Epithelial cell of proximal tubule (primary cell): ENCODE measurements around the gene CERS5. TPM values are rescaled to one million over a fixed set of nuclear protein-coding genes. Genes with fewer than 3 reads are reported as not detected.

Experiments
- DNase-seq: peaks from one replicate; pipeline ENCODE4 v3.0.0-alpha.2; 2011; ENCODE audit warnings: low read depth
- H3K4me3 ChIP-seq: 2 replicates; pipeline ENCODE4 v1.5.1; 2011; ENCODE audit warnings: low read depth, mild to moderate bottlenecking, low read length
- total RNA-seq: library from RNA; depleted of rRNA; stranded (reverse); fragments of >200 nt; gene quantifications from 2 replicates; pipeline ENCODE4 v1.2.3, GENCODE V29; 2015
- TF ChIP-seq, protein P1 (sequence below): conservative IDR thresholded peaks from 2 replicates; pipeline ENCODE4 v1.5.1; 2012; ENCODE audit warnings: low read depth, mild to moderate bottlenecking, low read length

CERS5 gene, protein sequence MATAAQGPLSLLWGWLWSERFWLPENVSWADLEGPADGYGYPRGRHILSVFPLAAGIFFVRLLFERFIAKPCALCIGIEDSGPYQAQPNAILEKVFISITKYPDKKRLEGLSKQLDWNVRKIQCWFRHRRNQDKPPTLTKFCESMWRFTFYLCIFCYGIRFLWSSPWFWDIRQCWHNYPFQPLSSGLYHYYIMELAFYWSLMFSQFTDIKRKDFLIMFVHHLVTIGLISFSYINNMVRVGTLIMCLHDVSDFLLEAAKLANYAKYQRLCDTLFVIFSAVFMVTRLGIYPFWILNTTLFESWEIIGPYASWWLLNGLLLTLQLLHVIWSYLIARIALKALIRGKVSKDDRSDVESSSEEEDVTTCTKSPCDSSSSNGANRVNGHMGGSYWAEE
- 31.1 and 36.9 TPM in 2 replicates for total RNA-seq

DNA sequence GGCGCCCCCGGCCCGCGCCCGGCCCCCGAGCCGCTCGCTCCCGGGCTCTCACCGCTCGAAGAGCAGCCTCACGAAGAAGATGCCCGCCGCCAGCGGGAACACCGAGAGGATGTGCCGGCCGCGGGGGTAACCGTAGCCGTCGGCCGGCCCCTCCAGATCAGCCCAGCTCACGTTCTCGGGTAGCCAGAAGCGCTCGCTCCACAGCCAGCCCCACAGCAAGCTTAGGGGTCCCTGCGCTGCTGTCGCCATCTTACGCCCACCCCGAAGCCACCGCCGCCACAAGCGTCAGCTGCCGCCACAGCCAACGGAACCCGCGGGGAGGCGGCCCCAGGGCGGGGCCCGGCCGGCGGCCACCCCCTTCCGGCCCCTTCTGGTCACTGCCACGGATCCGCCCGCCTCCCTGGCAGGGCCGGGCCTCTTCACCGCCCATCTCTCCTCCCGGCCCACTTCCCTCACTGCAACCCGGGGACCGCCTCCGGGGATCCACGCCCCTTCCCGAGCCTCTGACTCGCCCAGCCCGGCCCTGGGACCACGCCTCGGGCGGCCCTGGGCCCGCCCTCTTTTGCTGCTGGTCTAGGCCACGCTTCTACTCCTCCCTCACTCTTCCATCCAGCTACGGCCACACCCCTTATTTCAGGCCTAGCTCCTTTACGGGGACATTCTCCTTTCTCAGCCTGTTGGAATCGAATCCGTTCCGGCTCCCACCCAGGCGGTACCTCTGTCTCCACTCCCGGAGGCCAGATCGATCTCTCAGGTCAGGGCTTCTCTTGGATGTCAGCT, at the start of gene CERS5:
Gene CERS5, minus strand, starts transcription at position 321 of the 780 bp plus-strand sequence. Its CDS starts 72 bp downstream, at position 249.
- DNase-seq: peak; percentile 63
- TF ChIP-seq, protein P1, sequence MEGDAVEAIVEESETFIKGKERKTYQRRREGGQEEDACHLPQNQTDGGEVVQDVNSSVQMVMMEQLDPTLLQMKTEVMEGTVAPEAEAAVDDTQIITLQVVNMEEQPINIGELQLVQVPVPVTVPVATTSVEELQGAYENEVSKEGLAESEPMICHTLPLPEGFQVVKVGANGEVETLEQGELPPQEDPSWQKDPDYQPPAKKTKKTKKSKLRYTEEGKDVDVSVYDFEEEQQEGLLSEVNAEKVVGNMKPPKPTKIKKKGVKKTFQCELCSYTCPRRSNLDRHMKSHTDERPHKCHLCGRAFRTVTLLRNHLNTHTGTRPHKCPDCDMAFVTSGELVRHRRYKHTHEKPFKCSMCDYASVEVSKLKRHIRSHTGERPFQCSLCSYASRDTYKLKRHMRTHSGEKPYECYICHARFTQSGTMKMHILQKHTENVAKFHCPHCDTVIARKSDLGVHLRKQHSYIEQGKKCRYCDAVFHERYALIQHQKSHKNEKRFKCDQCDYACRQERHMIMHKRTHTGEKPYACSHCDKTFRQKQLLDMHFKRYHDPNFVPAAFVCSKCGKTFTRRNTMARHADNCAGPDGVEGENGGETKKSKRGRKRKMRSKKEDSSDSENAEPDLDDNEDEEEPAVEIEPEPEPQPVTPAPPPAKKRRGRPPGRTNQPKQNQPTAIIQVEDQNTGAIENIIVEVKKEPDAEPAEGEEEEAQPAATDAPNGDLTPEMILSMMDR: no peak

DNA sequence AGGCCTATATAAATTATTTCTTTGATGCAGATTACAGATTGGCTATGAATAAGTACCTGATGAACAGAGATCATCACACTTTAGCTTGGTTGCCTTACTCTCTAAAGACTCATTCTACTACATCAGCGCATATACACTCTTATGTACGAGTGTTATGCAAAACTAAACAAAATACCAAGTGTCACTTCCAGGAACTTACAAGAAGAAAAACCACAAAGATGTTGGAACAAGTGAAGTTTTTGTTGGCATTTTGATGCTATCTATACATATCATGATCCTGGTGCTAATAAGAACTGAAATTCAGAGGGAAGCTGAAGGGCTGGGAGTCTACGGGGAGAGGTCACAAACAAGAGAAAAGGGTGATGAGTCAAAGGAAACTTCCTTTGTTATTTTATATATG, 47.9 kb upstream of the CERS5 start:
- TF ChIP-seq, protein P1: no peak
- no peak overlapping the region for H3K4me3 ChIP-seq
- no peak for DNase-seq

More for the DNA sequence above, at the start of gene CERS5:
- H3K4me3 ChIP-seq: peak within 1 kb of the TSS; percentile 88

DNA sequence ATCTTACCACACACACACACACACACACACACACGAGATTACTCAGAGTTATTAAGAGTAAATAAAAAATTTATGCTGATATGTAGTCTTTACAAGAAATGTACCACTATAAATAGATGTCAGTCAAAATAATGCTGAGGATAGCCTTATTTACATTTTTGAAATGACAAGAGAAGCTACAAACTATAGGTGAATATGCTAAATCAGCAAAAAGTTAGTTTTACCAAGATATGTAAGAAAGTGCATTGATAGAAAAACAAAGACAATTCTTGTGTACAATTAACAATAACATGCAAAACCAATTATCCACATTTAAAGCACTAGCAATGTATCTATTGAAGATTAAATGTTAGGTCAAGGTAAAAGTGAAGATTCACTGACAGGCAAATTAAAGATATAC, 46.8 kb upstream of the CERS5 start:
- TF ChIP-seq, protein P1: no peak
- no peak overlapping the region for H3K4me3 ChIP-seq
- DNase-seq: no peak

DNA sequence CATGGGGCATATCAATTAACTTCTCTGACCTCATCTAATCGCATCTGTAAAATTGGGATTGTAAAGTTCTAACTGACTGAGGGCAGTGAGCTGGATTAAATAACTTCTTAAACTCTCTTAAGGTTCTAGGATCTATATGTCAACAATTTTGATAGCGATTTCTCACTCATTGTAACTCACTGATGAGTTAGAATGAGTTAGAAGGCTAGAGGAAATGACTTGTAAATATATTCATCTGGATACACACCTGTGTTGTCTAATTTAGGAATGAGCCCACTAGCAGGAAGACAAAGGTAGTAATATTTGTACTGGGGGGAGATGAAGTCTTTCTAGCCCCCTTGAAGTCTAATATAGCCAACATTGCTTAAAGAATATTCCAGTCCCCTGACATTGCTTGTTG, 46.3 kb upstream of the CERS5 start:
- H3K4me3 ChIP-seq: no peak overlapping the region
- DNase-seq: no peak
- TF ChIP-seq, protein P1: no peak

DNA sequence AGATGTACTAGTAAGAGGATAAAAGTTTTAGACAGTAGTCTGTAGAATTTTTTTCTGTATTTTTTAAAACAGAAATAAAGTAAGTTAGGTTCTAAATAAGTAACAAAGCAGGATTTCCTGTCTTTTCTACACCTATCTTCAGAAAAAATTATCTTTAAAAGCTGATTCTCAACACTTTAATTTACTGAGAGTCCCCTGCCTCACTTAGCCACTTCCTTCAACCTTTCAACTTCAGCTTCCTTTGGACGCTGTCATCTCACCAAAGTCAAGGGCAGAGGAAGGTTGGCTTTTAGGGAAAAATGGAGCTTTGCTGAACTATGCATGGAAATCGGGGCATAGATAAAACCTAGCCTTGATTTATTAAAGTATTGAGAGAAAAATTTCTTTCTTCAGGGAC, 44.9 kb upstream of the CERS5 start:
- TF ChIP-seq, protein P1: no peak

DNA sequence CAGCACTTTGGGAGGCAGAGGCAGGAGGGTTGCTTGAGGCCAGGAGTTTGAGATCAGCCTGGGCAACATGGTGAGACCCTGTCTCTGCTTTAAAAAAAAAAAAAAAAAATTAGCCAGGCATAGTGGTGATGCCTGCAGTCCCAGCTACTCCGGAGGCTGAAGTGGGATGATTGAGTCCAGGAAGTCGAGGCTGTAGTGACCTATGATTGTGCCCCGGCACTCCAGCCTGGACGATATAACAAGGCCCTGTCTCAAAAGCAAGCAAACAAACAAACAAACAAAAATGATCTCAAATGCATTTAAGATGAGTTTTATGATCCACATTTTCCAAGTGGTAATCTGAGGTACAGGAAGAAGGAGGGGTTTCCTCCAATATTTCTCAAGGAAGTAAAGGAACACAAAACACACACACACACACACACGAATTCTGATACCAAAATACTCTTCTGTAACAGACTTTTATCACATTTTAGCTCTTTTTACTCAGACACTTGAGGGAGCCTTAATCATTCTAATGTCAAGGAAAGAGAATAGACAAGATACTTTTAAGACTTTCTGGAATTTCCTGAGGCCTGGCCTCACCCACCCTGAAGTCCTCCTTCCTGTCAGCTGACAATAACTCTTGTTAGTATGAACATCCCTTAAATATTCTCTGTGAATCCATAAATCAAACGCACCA, 44.4 kb upstream of the CERS5 start:
- TF ChIP-seq, protein P1: no peak
- no peak for DNase-seq
- H3K4me3 ChIP-seq: no peak overlapping the region

More for the DNA sequence above, 44.9 kb upstream of the CERS5 start:
- no peak overlapping the region for H3K4me3 ChIP-seq
- DNase-seq: no peak
